Bronchial epithelial cell (primary cell): ENCODE measurements around the gene KLLN. TPM values are rescaled to one million over a fixed set of nuclear protein-coding genes. Genes with fewer than 3 reads are reported as not detected.
"Not testable (repeated sequence)": the region's sequence is repeated elsewhere in the genome, so short reads cannot be mapped to it uniquely, and the experiment has no call there.

Source experiments
- DNase-seq: peaks from one replicate; pipeline ENCODE4 v3.0.0-alpha.2; 2010; ENCODE audit warnings: low read depth
- FAIRE-seq: peaks from 2 replicates; lab custom pipeline; 2011; peaks lifted over from hg19 to GRCh38; lab: Jason Lieb, UNC
- H3K27me3 ChIP-seq: 2 replicates; pipeline ENCODE4 v1.5.1; 2011; ENCODE audit warnings: low read length; ENCODE audit not compliant: control insufficient read depth, insufficient read depth
- H3K36me3 ChIP-seq: 2 replicates; pipeline ENCODE4 v1.5.1; 2011; ENCODE audit warnings: low read length; ENCODE audit not compliant: control insufficient read depth, insufficient read depth
- H3K4me3 ChIP-seq: 2 replicates; pipeline ENCODE4 v1.5.1; 2011; ENCODE audit warnings: mild to moderate bottlenecking, low read depth, low read length, control low read depth
- CTCF ChIP-seq: IDR thresholded peaks from 2 replicates; pipeline ENCODE4 v1.5.1; 2011; ENCODE audit warnings: mild to moderate bottlenecking, moderate library complexity, low read length, control low read depth, inconsistent platforms; ENCODE audit not compliant: insufficient read depth, severe bottlenecking
- total RNA-seq: library from RNA; depleted of rRNA; stranded (reverse); fragments of >200 nt; gene quantifications from 2 replicates; pipeline ENCODE4 v1.2.1, GENCODE V29; 2014

The KLLN gene
- total RNA-seq, 1 donor from 2014 or later: 0.26 TPM

- no peaks in the 10 kb centered on the region for H3K27me3 ChIP-seq
- FAIRE-seq (no peak), DNase-seq (no peak)
- no peak for TF ChIP-seq CTCF
- H3K4me3 ChIP-seq: no peak overlapping the region
- no peaks in the 10 kb centered on the region for H3K36me3 ChIP-seq
Measured at GRCh38 chr10:87875929-87876571, 12.7 kb upstream of the KLLN start.

GRCh38 chr10:87873656-87874055, 10.3 kb upstream of the KLLN start:
- no peak for DNase-seq
- H3K4me3 ChIP-seq: no peak overlapping the region
- FAIRE-seq: no peak
- H3K36me3 ChIP-seq: no peaks in the 10 kb centered on the region
- H3K27me3 ChIP-seq: no peaks in the 10 kb centered on the region
- TF ChIP-seq CTCF: no peak

- no peak for DNase-seq
- no peak for TF ChIP-seq CTCF
- Histone ChIP-seq H3K27me3 (no peaks in the 10 kb centered on the region), H3K4me3 (no peak overlapping the region), H3K36me3 (no peaks in the 10 kb centered on the region)
- FAIRE-seq: no peak
Measured at GRCh38 chr10:87872828-87873227, 9.5 kb upstream of the KLLN start.

- DNase-seq (no peak), FAIRE-seq (no peak)
- no peak for TF ChIP-seq CTCF
- Histone ChIP-seq H3K27me3 (no peaks in the 10 kb centered on the region), H3K36me3 (no peaks in the 10 kb centered on the region), H3K4me3 (no peak overlapping the region)
Measured at GRCh38 chr10:87869773-87870551, 6.6 kb upstream of the KLLN start.

GRCh38 chr10:87869139-87869538, 5.8 kb upstream of the KLLN start:
- H3K4me3 ChIP-seq: not testable (repeated sequence)

GRCh38 chr10:87868277-87868676, 4.9 kb upstream of the KLLN start:
- DNase-seq (no peak), FAIRE-seq (no peak)
- Histone ChIP-seq H3K4me3 (peak overlapping the region; percentile 89), H3K36me3 (no peaks in the 10 kb centered on the region), H3K27me3 (no peaks in the 10 kb centered on the region)
- TF ChIP-seq CTCF: no peak

More at GRCh38 chr10:87869139-87869538, 5.8 kb upstream of the KLLN start:
- not testable (repeated sequence) for H3K27me3 ChIP-seq, H3K36me3 ChIP-seq, DNase-seq, FAIRE-seq
